NB4 (cell line): ENCODE results near the gene DHX30.

ENCODE experiments used
- CTCF ChIP-seq: IDR thresholded peaks from one replicate; pipeline ENCODE4 v1.5.1; 2012; ENCODE audit warnings: low read depth, low read length
- TF ChIP-seq, protein P1 (sequence below): IDR thresholded peaks from 2 replicates; pipeline ENCODE4 v1.6.1; 2011; ENCODE audit warnings: low read depth, low read length

DNA sequence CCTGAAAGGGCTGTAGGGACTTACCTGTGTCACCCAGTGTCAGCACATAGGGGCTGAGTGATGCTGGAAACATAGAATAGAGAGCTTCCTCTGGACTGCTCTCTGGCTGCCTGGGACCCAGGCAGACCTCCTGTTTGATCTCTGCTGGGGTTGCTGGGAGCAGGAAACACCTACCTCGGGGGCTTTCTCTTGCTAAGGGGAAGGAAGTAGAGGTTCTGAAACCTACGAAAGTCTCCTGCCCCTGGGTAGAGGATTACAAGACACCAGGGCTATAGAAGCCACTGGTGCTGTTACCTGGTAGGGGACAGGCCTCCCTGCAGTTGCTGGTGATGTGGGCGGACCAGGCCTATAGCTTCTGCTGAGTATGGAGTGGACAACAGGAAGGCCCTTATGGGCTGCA is 81.7 kb downstream of the DHX30 start:
- TF ChIP-seq CTCF = no peak
- TF ChIP-seq, protein P1, sequence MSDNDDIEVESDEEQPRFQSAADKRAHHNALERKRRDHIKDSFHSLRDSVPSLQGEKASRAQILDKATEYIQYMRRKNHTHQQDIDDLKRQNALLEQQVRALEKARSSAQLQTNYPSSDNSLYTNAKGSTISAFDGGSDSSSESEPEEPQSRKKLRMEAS = no peak
